ENCODE results near the gene PRKCZ.

Gene PRKCZ

GRCh38 chr1:2124446-2125198 lies 74.4 kb downstream of the PRKCZ start:
- DNase-seq, result no peak

DNA sequence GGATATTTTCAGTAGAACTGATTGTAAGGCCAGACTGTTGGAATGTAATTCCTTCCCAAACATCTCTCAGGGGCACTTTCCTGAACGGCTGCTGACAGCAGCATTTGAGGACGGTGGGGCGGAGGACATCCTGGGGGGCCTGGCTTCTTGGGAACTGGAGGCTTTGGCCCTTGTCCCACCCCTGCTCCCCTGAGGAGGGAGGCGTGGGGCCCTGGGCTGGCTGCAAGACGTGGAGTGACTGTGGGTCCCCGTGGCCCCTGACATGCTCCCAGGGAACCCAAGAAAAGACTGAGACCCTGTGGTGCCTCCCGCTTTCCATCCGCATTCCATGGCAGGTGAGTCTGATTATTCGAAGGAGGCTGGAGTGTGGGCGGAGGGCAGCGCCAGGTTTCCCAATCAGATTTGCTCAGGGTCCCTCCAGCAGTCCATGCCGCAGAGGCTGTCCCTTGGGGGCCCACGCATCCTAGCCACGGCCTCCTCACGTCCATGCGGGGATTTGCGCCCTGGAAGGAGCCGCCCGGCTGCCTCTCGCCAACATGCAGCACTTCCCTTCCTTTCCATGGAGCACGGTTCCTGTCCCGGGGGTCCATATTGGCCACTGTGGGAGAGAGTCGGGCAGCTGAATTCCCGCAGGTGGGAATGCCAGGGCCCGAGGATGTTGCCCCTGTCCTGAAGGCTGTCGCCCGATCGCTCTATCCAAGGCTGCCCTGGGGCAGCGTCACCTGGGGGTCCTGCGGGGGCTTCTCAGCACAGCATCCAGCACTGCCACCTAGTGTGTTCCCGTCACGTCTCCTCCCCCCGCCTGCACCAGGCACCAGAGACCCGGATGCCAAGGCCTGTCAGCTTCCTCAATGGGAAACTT lies 75.4 kb downstream of the PRKCZ start:
- DNase-seq, result no peak

GRCh38 chr1:2126331-2127186 lies 76.3 kb downstream of the PRKCZ start:
- no peak for DNase-seq

GRCh38 chr1:2127187-2128145 lies 77.3 kb downstream of the PRKCZ start:
- DNase-seq, result no peak

- no peak for DNase-seq
Observed at GRCh38 chr1:2128189-2128901, 78.1 kb downstream of the PRKCZ start.

- no peak for DNase-seq
Observed at GRCh38 chr1:2129256-2129943, 79.2 kb downstream of the PRKCZ start.

- DNase-seq, result no peak
Observed at GRCh38 chr1:2130156-2130555, 79.9 kb downstream of the PRKCZ start.

GRCh38 chr1:2130871-2131289 lies 80.7 kb downstream of the PRKCZ start:
- no peak for DNase-seq

GRCh38 chr1:2132222-2133038 lies 82.2 kb downstream of the PRKCZ start:
- peak; percentile 44 for DNase-seq

GRCh38 chr1:2133039-2133878 lies 83.0 kb downstream of the PRKCZ start:
- peak; percentile 84 for DNase-seq

DNA sequence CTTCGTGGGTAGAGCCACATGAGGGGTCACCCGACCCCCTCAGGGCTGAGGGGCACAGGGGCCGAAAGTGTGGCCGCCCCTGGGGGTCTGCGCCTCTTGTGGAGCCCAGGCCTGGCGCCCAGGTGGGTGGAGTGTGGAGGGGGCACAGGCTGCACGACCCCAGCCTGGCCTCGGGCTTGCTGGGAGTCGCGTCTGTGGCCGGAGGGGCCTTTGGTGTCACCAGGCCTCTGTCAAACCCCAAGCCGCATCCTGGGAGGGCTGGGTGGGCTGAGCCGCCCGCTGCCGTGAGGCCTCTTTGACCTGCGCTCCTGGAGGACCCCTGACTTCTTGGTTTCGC lies 83.6 kb downstream of the PRKCZ start:
- no peak for DNase-seq

GRCh38 chr1:2134266-2134620 lies 84.0 kb downstream of the PRKCZ start:
- no peak for DNase-seq

- no peak for DNase-seq
Observed at GRCh38 chr1:2134621-2135307, 84.6 kb downstream of the PRKCZ start.

- DNase-seq, result no peak
Observed at GRCh38 chr1:2135441-2135841, 85.2 kb downstream of the PRKCZ start.

DNA sequence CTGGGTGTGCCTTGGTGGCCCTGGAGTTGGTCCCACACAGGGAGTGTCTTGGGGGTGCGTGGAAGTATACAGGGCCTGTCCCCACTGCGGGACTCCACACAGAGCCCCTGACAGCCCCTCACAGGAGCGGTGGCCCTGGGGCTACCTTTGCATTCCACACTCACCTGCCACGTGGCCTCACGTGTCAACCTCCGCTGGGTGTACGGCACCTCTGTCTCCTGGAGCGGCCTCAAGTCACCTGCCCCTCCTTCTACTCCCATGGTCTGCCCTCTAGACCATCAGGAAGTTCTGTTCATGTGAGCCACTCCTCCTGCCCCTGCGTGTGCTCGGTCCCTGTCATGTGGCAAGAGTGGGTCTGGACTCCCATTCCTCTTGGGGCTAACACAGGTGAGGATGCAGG lies 85.7 kb downstream of the PRKCZ start:
- DNase-seq, result no peak

DNA sequence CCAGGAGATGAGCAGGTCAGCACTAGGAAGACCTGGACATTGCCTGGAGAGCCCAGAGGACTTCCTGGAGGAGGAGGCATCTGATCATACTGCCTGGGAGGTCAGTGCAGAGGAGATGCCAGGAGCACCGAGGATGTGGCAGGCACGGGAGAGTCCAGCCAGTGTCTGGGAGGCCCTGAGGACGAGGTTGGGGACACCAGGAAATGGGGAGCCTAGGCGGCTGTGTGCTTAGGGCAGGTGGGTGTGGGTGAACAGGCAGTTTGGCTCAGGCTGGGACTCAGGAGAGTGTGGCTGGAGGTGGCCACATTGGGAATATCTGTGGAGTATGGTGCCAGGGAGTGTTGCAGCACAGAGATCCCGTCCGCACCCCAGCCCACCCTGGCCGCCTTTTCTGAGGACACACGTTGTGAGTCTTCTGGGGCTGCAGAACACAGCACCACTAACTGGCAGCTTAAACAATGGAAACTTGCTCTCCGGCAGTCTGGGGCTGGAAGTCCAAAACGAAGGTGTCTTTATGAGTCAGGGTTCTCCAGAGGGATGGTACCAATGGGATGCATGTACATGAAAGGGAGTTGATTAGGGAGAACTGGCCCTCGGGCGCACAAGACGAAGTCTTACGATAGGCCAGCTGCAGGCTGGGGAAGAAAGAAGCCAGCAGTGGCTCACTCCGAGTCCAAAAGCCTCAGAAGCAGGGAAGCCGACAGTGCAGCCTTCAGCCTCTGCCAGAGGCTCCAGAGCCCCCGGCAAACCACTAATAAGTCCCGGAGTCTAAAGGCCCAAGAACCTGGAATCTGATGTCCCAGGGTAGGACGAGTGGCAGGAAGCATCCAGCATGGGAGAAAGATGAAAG lies 86.4 kb downstream of the PRKCZ start:
- DNase-seq, result no peak
